Mesenteric fat pad (tissue), 1 donor: Measurements from ENCODE around the gene DPP7. TPM values are rescaled to one million over a fixed set of nuclear protein-coding genes. Genes with fewer than 3 reads are reported as not detected.

ENCODE experiments used
- total RNA-seq: library from RNA; stranded (reverse); fragmentation: NEBNext Ultra II Directional; extraction: Animal tissue kit (Norgen Biotek cat#: 25700); gene quantifications from one replicate; pipeline ENCODE4 v1.2.1, GENCODE V29; 2021
- donor health status: DM: yes; HTN: yes; CAD: no.

Gene DPP7
- total RNA-seq, 1 donor from 2014 or later: 150 TPM

Other genes with a start within 250 kb of the DPP7 start
- 215 TPM for gene EDF1, start 248.4 kb downstream of the DPP7 start, total RNA-seq
- gene TRAF2, start 228.2 kb downstream of the DPP7 start, total RNA-seq: 8.8 TPM
- 95.2 TPM for gene FBXW5, start 170.0 kb downstream of the DPP7 start, total RNA-seq
- gene C8G, start 169.5 kb downstream of the DPP7 start, total RNA-seq: not detected
- not detected for gene LCN12, start 162.5 kb downstream of the DPP7 start, total RNA-seq
- gene PTGDS, start 137.2 kb downstream of the DPP7 start, total RNA-seq: 249 TPM
- 0.71 TPM for gene LCNL1, start 131.7 kb downstream of the DPP7 start, total RNA-seq
- gene PAXX, start 122.3 kb downstream of the DPP7 start, total RNA-seq: 29.4 TPM
- 1.6 TPM for gene CLIC3, start 118.2 kb downstream of the DPP7 start, total RNA-seq
- 47.2 TPM for gene ABCA2, start 86.5 kb downstream of the DPP7 start, total RNA-seq
- gene FUT7, start 82.6 kb downstream of the DPP7 start, total RNA-seq: 0.55 TPM
- 95.3 TPM for gene NPDC1, start 68.6 kb downstream of the DPP7 start, total RNA-seq
- not detected for gene ENTPD2, start 60.7 kb downstream of the DPP7 start, total RNA-seq
- gene SAPCD2, start 44.2 kb downstream of the DPP7 start, total RNA-seq: 0.42 TPM
- 28.1 TPM for gene UAP1L1, start 37.2 kb downstream of the DPP7 start, total RNA-seq
- 33.0 TPM for gene MAN1B1, start 27.7 kb downstream of the DPP7 start, total RNA-seq
- gene GRIN1, start 24.4 kb upstream of the DPP7 start, total RNA-seq: not detected
- not detected for gene LRRC26, start 55.3 kb upstream of the DPP7 start, total RNA-seq
- not detected for gene TMEM210, start 57.3 kb upstream of the DPP7 start, total RNA-seq
- 39.3 TPM for gene ANAPC2, start 73.8 kb upstream of the DPP7 start, total RNA-seq
- gene SSNA1, start 73.9 kb upstream of the DPP7 start, total RNA-seq: 53.3 TPM
- 5.1 TPM for gene TPRN, start 86.0 kb upstream of the DPP7 start, total RNA-seq
- gene TMEM203, start 90.9 kb upstream of the DPP7 start, total RNA-seq: 24.8 TPM
- gene NDOR1, start 91.0 kb upstream of the DPP7 start, total RNA-seq: 10.4 TPM
- 5.9 TPM for gene RNF208, start 107.5 kb upstream of the DPP7 start, total RNA-seq
- 0.42 TPM for gene CYSRT1, start 110.4 kb upstream of the DPP7 start, total RNA-seq
- gene RNF224, start 112.8 kb upstream of the DPP7 start, total RNA-seq: not detected
- gene SLC34A3, start 116.2 kb upstream of the DPP7 start, total RNA-seq: not detected
- gene TUBB4B, start 126.6 kb upstream of the DPP7 start, total RNA-seq: 298 TPM
- not detected for gene STPG3, start 136.6 kb upstream of the DPP7 start, total RNA-seq
- gene NELFB, start 140.6 kb upstream of the DPP7 start, total RNA-seq: 39.2 TPM
- 9.2 TPM for gene TOR4A, start 163.0 kb upstream of the DPP7 start, total RNA-seq
- 16.3 TPM for gene NRARP, start 187.5 kb upstream of the DPP7 start, total RNA-seq